Esophagus squamous epithelium (tissue), 5 donors: ENCODE data around the gene SHANK3. TPM values are rescaled to one million over a fixed set of nuclear protein-coding genes. Genes with fewer than 3 reads are reported as not detected.

Source experiments
- DNase-seq: peaks from one replicate; lab custom pipeline; 2025; lab: John Stamatoyannopoulos, UW
- H3K27ac ChIP-seq, 4 donors: fragments of 200-600 bp; sonication (generic); one replicate each; pipeline ENCODE4 v1.5.1; 2016 to 2019; ENCODE audit warnings: mild to moderate bottlenecking in 1 of 4
- H3K27me3 ChIP-seq, 4 donors: fragments of 200-600 bp; sonication (generic); 1 replicate in 3 of 4; 2 replicates in 1 of 4; pipeline versions ENCODE4 v1.5.1 to v1.6.0; 2017 to 2021; ENCODE audit warnings: antibody characterized with exemption in 1 of 4
- H3K36me3 ChIP-seq, 3 donors: fragments of 200-600 bp; sonication (generic); one replicate each; pipeline ENCODE4 v1.5.1; 2016 to 2019
- H3K4me1 ChIP-seq, 3 donors: fragments of 200-600 bp; sonication (generic); one replicate each; pipeline ENCODE4 v1.5.1; 2017 to 2019
- H3K4me3 ChIP-seq, 4 donors: fragments of 200-600 bp; sonication (generic); 1 replicate in 3 of 4; 2 replicates in 1 of 4; pipeline ENCODE4 v1.5.1; 2016 to 2019; ENCODE audit warnings: mild to moderate bottlenecking in 2 of 4, moderate library complexity in 1 of 4
- H3K9me3 ChIP-seq, 3 donors: fragments of 200-600 bp; sonication (generic); one replicate each; pipeline ENCODE4 v1.5.1; 2016 to 2019
- POLR2A ChIP-seq, 4 donors: fragments of 450-650 bp; IDR thresholded peaks; one replicate each; pipeline ENCODE4 v1.6.1; 2017; ENCODE audit warnings: antibody characterized with exemption in 4 of 4, mild to moderate bottlenecking in 4 of 4, moderate library complexity in 3 of 4
- WGBS, 2 donors: methylation state at CpG; one replicate each; pipeline ENCODE4 v1.1.5; 2018; 5-methylcytosine and 5-hydroxymethylcytosine counted together
- intact Hi-C: fragments of 100-400 bp; cut with DNase I; formaldehyde crosslinking; loops from one replicate; pipeline ENCODE4 v1.15.0; 2022
- total RNA-seq, 4 donors: library from RNA; depleted of rRNA; stranded (reverse); fragments of >200 nt; gene quantifications; one replicate each; pipeline ENCODE4 v1.1.0, GENCODE V29; 2016
- TF ChIP-seq, protein P1 (sequence below), 6 experiments: fragments of 450-650 bp in 4 of 6; fragments of 200-600 bp in 2 of 6; sonication (generic) in 2 of 6; IDR thresholded peaks; one replicate each; pipeline ENCODE4 v1.5.1; 2016 to 2019; ENCODE audit warnings: antibody characterized with exemption in 6 of 6, mild to moderate bottlenecking in 4 of 6, moderate library complexity in 4 of 6
- donor health status: DM: yes; HTN: yes; CAD: no.

Gene SHANK3
- total RNA-seq, 4 donors from 2014 or later, result 3.7 to 5.9 (median 4.5) TPM

DNA sequence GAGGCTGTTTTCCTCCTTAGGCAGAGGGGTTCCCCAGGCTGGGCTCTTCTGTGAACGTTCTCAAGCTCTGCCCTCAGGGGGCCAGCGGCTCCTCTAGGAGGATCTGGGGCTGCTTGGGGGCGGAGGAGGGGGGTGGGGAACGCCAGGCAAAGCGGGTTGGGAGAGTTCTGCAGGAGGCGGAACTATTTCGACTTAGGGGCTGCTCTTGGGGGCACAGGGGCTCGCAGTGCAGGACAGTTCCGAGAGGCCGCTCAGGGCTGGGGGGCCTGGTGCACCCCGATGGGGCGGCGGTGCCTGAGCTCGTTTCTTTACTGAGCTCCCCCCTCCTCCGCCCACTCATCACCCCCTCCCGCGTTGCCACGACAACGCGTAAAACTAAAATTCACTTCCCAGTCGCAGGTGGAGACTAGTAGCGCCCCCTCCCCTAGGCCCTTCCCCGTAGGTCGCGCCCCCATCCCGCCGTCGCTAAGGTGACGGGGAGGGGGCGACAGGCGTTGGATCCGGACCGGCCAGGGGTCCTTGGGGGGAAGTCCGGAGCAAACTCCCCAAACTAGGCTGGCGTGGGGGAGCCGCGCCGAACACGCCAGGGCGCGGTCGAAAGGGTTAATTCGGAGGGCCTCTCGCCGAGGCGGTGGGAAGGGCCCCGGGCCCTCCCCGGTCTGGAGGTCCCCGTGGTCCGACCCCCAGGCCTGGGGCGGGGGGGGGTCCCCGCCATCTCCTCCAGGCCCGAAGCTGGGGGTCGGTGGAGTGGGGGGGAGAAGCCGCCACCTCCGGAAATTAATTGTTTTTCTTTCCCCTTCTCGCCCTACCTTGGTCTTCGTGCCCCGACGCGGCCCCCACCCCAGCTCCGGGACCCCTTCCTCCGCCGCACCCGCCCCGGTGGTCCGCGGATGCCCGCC is 857 bp downstream of the SHANK3 start:
- H3K36me3 ChIP-seq, result no peaks in the 10 kb centered on the region
- intact Hi-C loops, result no loop called here
- peak overlapping the region; percentile 32 to 70 (median 54) for H3K4me3 ChIP-seq
- H3K9me3 ChIP-seq, result no peaks in the 10 kb centered on the region
- H3K27ac ChIP-seq, result peak overlapping the region; percentile 52 to 87 (median 69)
- no peak for TF ChIP-seq POLR2A (IDR thresholded peaks at IDR 0.05)
- TF ChIP-seq, protein P1, sequence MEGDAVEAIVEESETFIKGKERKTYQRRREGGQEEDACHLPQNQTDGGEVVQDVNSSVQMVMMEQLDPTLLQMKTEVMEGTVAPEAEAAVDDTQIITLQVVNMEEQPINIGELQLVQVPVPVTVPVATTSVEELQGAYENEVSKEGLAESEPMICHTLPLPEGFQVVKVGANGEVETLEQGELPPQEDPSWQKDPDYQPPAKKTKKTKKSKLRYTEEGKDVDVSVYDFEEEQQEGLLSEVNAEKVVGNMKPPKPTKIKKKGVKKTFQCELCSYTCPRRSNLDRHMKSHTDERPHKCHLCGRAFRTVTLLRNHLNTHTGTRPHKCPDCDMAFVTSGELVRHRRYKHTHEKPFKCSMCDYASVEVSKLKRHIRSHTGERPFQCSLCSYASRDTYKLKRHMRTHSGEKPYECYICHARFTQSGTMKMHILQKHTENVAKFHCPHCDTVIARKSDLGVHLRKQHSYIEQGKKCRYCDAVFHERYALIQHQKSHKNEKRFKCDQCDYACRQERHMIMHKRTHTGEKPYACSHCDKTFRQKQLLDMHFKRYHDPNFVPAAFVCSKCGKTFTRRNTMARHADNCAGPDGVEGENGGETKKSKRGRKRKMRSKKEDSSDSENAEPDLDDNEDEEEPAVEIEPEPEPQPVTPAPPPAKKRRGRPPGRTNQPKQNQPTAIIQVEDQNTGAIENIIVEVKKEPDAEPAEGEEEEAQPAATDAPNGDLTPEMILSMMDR (IDR thresholded peaks at IDR 0.05), result no peak
- WGBS, 2 donors, result 0 to 8% methylated on average over 1 to 9 of the region's 69 CpGs
- DNase-seq, result no peak
- peaks cover 0 to 54% (median 8%) of the 10 kb centered on the region in 4 donors for H3K27me3 ChIP-seq
- peaks cover 15 to 55% (median 18%) of the 10 kb centered on the region in 3 donors for H3K4me1 ChIP-seq

DNA sequence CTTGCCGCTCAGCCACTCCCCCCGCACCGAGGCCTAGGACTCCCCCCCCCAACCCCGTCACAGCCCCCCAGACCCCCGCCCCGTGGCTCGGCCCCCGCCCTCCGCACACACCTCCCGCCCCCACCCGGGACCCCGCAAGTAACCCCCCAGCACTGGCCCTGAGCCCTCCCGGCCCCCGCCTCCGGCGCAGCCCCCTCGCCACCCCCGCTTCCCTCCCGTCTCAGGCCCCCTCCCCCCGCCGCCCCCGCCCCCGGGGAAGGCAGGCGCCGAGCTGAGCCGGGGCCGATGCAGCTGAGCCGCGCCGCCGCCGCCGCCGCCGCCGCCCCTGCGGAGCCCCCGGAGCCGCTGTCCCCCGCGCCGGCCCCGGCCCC is 1.5 kb downstream of the SHANK3 start:
- Histone ChIP-seq H3K27ac (peak overlapping the region; percentile 52 to 87 (median 69)), H3K27me3 (peaks cover 0 to 54% (median 8%) of the 10 kb centered on the region in 4 donors), H3K9me3 (no peaks in the 10 kb centered on the region), H3K4me1 (peaks cover 15 to 55% (median 18%) of the 10 kb centered on the region in 3 donors), H3K36me3 (peaks cover 0 to 5% (median 0%) of the 10 kb centered on the region in 3 donors), H3K4me3 (peak overlapping the region; percentile 32 to 70 (median 54))
- intact Hi-C loops, result no loop called here
- DNase-seq, result no peak
- WGBS, 2 donors, result 0% methylated on average over 2 of the region's 43 CpGs; no CpG with 5 or more reads in 1 of the 2 donors
- TF ChIP-seq POLR2A (IDR thresholded peaks at IDR 0.05), result no peak
- TF ChIP-seq, protein P1 (IDR thresholded peaks at IDR 0.05), result no peak

DNA sequence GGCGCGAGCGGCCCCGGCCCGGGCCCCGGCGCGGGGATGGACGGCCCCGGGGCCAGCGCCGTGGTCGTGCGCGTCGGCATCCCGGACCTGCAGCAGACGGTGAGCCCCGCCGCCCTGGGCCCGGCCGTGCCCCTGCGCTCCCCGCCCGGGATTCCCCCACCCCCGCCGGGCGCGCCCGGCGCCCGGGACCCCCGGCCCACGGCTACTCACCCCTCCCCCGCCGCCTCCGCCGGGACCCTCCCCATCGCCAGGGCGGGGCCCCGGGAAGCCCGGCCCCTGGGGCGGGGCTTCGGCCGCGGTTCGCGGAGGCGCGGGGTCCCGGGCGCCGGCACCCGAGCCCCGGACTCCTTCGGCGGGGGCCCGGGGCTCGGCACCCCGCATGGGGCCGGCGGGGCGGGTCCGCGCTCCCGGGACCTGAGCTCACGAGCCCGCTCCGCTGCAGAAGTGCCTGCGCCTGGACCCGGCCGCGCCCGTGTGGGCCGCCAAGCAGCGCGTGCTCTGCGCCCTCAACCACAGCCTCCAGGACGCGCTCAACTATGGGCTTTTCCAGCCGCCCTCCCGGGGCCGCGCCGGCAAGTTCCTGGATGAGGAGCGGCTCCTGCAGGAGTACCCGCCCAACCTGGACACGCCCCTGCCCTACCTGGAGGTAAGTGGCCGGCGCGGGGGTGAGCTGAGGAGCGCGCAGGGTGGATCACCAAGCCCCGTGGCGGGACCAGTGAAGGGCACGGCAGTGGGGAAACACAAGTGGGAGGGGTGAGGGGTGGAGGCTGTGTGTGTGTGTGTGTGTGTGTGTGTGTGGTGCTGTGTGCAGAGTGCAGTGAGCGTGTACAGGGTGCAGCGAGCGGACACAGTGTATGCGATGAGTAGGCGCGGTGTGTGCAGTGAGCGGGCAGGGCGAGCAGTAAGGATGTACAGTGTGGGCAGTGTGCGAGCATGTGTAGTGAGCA is 2.3 kb downstream of the SHANK3 start:
- Histone ChIP-seq H3K9me3 (no peaks in the 10 kb centered on the region), H3K4me3 (peak overlapping the region; percentile 39 to 70 (median 51)), H3K27me3 (peaks cover 0 to 54% (median 8%) of the 10 kb centered on the region in 4 donors), H3K36me3 (peaks cover 0 to 7% (median 0%) of the 10 kb centered on the region in 3 donors), H3K4me1 (peaks cover 15 to 55% (median 18%) of the 10 kb centered on the region in 3 donors), H3K27ac (peak overlapping the region in 3 of 4 donors; percentile 70 to 87 (median 81))
- no peak for DNase-seq
- peak in 2 of 4 donors; percentile 31 to 35 for TF ChIP-seq POLR2A (IDR thresholded peaks at IDR 0.05)
- TF ChIP-seq, protein P1 (IDR thresholded peaks at IDR 0.05), result no peak
- WGBS, 2 donors, result 7 to 20% methylated on average over 14 of the region's 105 CpGs
- intact Hi-C loops, result no loop called here

DNA sequence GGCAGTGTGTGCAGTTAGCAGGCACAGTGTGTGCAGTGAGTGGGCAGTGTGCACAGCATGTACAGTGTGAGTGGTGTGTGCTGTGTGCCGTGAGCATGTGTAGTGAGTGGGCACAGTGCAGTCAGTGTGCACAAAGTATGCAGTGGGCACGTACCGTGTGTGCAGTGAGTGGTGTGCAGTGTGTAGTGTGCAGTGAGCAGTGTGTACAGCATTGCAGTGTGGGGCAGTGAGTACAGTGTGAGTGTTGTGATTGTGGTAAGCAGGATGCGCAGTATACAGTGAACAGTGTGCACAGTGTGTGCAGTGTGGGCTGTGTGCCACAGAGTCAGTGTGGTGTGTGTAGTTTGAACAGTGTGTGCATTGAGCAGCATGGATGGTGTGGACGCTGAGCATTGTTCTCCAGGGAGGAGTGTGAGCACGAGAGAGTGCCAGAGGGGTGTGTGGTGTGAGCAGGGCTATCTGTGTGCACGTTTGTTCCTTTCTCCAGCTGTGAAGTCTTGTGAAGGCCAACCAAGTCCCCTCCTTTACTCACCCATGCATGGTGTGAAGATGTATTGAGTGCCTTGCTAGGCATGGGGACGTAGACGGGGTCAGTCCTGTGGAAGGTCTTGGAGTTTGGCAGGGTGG is 3.0 kb downstream of the SHANK3 start:
- Histone ChIP-seq H3K27me3 (peaks cover 0 to 54% (median 8%) of the 10 kb centered on the region in 4 donors), H3K9me3 (no peaks in the 10 kb centered on the region), H3K4me1 (peaks cover 15 to 55% (median 18%) of the 10 kb centered on the region in 3 donors), H3K36me3 (peaks cover 0 to 7% (median 0%) of the 10 kb centered on the region in 3 donors), H3K4me3 (peak overlapping the region; percentile 39 to 70 (median 51)), H3K27ac (no peak overlapping the region)
- 60 to 74% methylated on average over 9 of the region's 9 CpGs for WGBS, 2 donors
- TF ChIP-seq, protein P1 (IDR thresholded peaks at IDR 0.05), result no peak
- TF ChIP-seq POLR2A (IDR thresholded peaks at IDR 0.05), result no peak
- intact Hi-C loops, result no loop called here
- DNase-seq, result no peak
